ENCODE results near the gene PTGER1.

The PTGER1 gene

GRCh38 chr19:14428882-14429416 is 46.2 kb downstream of the PTGER1 start:
- TF ChIP-seq CTCF (conservative IDR thresholded peaks at IDR 0.05; ENCODE audit: low read depth, low read length): no peak
- H3K4me3 ChIP-seq (ENCODE audit: low read depth, low read length): no peak overlapping the region
- DNase-seq (ENCODE audit: low read depth): no peak

GRCh38 chr19:14427461-14427860 is 47.7 kb downstream of the PTGER1 start:
- no peak overlapping the region for H3K4me3 ChIP-seq (ENCODE audit: low read depth, low read length)
- no peak for TF ChIP-seq CTCF (conservative IDR thresholded peaks at IDR 0.05; ENCODE audit: low read depth, low read length)
- no peak for DNase-seq (ENCODE audit: low read depth)

GRCh38 chr19:14425696-14426138 is 49.4 kb downstream of the PTGER1 start:
- peak; percentile 82 for DNase-seq (ENCODE audit: low read depth)
- H3K4me3 ChIP-seq (ENCODE audit: low read depth, low read length): no peak overlapping the region
- TF ChIP-seq CTCF (conservative IDR thresholded peaks at IDR 0.05; ENCODE audit: low read depth, low read length): no peak
